GM19043 (cell line): Measurements from ENCODE around the gene ARAF.
"Not testable (repeated sequence)": the region's sequence is repeated elsewhere in the genome, so short reads cannot be mapped to it uniquely, and the experiment has no call there.

Experiments
- ATAC-seq: cut with Tn5 transposase; IDR thresholded peaks from one replicate; pipeline ENCODE4 v1.9.1; 2021; ENCODE audit warnings: low read depth; ENCODE audit not compliant: unreplicated experiment

The ARAF gene

GRCh38 chrX:47560934-47561658 is at the start of gene ARAF:
Gene ARAF, plus strand, starts transcription at chrX:47561205. Its CDS starts 1,763 bp downstream, at chrX:47562968.
- peak; percentile 82 for ATAC-seq

- not testable (repeated sequence) for ATAC-seq
These were observed 48.6 kb upstream of the ARAF start for GRCh38 chrX:47512383-47512782.

- not testable (repeated sequence) for ATAC-seq
These were observed 47.7 kb upstream of the ARAF start for GRCh38 chrX:47513034-47513965.

- ATAC-seq: no peak
These were observed 46.3 kb upstream of the ARAF start for GRCh38 chrX:47514533-47515235.

DNA sequence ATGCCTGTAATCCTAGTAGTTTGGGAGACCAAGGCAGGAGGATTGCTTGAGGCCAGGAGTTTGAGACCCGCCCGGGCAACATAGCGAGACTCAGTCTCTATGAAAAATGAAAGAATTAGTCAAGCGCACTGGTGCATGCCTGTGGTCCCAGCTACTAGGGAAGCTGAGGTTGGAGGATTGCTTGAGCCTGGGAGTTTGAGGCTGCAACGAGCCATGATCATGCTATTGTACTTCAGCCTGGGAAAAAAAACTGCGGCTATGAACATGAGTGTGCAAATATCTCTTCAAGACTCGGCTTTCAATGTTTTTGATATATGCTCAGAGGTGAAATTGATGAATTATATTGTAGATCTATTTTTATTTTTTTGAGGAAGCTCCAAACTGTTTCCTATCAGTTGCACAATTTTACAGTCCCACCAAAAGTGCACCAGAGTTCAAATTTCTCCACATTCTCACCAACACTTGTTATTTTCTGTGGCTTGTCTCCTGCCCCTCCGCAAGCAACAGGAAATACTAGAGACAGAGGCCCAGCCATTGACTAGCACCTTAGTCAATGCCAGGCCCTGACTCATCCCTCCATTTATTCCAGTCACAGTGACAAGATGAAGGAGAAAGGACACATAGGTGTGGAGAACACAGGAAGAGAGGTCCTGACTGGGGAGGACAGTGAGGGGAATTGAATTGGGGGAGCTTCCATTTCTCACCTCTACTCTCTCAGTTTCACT is 44.9 kb upstream of the ARAF start:
- ATAC-seq: no peak

DNA sequence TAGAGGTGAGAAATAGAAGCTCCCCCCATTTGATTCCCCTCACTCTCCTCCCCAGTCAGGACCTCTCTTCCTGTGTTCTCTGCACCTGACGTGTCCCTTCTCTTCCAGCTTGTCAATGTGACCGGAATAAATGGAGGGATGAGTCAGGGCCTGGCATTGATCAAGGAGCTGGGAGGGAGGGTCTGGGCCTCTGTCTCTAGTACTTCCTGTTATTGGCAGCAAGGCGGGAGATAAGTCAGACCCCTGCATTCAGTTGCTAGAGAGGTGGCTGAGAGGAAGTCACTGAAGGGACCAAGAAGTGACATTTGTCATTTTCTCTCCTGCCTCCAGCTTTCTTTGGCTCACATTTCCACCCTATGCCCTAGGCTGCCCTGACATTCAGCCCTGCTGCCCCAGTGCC is 42.9 kb upstream of the ARAF start:
- ATAC-seq: no peak

- ATAC-seq: no peak
These were observed 37.7 kb upstream of the ARAF start for GRCh38 chrX:47523297-47523696.

GRCh38 chrX:47523713-47524166 is 37.3 kb upstream of the ARAF start:
- ATAC-seq: no peak

DNA sequence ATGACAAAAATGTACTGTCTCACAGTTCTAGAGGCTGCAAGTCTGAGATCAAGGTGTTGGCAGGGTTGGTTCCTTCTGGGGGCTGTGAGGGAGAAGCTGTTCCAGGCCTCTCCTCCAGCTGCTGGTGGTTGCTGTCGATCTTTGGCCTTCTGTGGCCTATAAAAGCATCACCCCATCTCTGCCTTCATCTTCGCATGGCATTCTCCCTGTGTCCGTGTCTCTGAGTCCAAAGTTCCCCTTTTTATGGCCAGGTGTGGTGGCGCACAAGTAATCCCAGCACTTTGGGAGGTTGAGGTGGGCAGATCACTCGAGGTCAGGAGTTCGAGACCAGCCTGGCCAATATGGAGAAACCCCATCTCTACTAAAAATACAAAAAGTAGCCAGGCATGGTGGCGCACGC is 31.5 kb upstream of the ARAF start:
- no peak for ATAC-seq

- no peak for ATAC-seq
These were observed 31.0 kb upstream of the ARAF start for GRCh38 chrX:47530049-47530448.

DNA sequence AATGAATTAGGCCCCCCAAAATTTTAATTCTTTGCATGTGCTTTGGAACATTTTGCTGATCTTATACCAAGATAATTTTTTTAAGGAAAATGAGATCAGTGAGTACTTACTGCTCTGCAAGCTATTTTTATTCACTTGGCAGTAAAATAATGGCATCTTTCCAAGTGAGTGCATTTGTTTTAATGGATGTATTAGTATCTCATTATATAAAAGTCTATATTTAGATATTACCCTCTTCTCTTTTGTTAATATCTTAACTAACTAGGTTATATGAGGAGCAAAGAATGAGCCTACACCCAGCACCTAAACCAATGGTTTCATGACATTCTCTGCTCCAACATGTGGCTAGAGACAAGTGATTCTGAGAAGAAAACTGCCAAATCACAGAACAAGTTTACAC is 21.1 kb upstream of the ARAF start:
- ATAC-seq: no peak

- ATAC-seq: no peak
These were observed 20.1 kb upstream of the ARAF start for GRCh38 chrX:47540754-47541538.

- ATAC-seq: no peak
These were observed 17.5 kb upstream of the ARAF start for GRCh38 chrX:47543496-47543895.

DNA sequence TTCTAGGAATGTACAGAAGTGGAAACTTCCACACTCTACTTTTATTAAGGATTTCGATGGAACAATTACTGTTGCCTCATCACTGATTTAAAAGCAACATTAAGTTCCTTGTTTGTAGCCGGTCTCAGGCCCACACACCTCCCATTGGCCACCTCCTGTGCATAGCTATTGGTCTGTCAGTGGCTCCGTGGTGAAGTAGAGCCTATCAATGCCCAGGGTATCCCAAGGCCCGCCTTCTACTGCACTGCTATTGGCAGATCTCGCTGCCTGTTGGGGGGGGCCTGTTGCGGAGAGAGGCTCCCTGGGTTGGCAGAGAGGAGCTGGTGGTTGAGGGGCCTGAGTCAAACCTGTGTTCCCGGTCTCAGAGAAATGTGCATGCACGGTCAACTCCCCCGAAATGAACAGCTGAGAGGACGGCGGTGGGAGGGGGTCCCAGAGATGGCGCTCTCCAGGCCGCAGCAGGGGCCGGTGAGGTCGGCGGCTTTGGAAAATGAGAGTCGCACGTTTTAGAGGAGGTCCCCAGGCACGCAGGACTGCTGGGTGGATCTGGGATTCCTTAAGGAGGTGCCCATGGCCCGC is 4.9 kb upstream of the ARAF start:
- peak; percentile 85 for ATAC-seq

DNA sequence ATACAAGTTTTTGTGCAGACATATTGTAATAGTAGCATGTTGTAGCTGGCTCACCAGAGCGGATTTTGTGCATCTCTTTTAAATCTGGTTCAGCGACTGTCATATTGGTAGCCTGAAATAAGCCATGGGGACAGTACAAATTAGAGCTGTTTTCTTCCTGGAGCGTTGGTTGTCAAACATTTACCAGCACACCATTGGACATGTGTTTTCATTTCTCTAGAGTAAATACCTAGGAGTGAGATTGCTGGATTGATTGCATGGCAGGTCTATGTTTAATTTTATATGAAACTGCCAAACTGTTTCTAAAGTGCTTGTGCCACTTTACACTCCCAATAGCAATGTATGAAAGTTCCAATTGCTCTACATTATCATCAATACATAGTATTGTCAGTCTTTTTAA is 2.6 kb upstream of the ARAF start:
- ATAC-seq: no peak

GRCh38 chrX:47560179-47560933 is 649 bp upstream of the ARAF start:
- no peak for ATAC-seq

DNA sequence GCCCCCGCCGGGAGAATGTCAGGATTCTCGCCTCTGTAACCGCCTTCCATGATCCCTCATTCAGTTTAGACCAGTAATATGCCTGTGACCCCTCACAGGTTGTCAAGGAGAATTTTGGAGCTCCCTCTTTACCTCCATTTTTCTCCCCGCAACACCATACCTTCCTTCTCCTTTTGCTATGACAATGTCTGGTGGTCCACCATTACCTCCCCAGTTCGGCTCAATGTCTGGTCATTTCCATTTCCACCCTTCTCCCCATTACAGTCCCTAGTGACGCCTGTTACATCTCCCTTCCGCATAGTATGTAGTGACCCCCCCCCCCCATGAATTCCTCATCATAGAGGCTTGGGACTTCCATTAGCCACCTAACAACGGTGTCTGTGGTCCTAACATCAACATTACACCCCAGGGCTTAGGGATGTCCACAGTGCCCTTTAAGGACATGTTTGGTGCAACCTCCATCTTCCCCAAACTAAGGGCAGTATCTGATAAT is 700 bp downstream of the ARAF start:
- ATAC-seq: no peak

- ATAC-seq: no peak
These were observed 1.7 kb downstream of the ARAF start for GRCh38 chrX:47562615-47563243.
